K562 (cell line): ENCODE results near the gene SLC39A3. TPM values are rescaled to one million over a fixed set of nuclear protein-coding genes. Genes with fewer than 3 reads are reported as not detected.

ENCODE experiments used
- ATAC-seq: fragments of 200-7000 bp; cut with Tn5 transposase; 3 replicates; pipeline ENCODE4 v1.9.1; 2020; ENCODE audit warnings: moderate library complexity
- Bru-seq: library from RNA; stranded (reverse); fragments of 400-500 nt; gene quantifications from one replicate; lab custom pipeline; 2021; lab: Mats Ljungman, UMichigan
- BruChase-seq, 2 experiments: library from RNA; stranded (reverse); fragments of 400-500 nt; gene quantifications; one replicate each; lab custom pipeline; 2021; lab: Mats Ljungman, UMichigan
- BruUV-seq: library from RNA; stranded (reverse); fragments of 400-500 nt; replicated peaks from 2 replicates; lab custom pipeline; 2021; lab: Mats Ljungman, UMichigan
- CTCF ChIA-PET: fragments of 300-600 bp; formaldehyde crosslinking; extraction: SDS; loops from one replicate; lab custom pipeline; 2021; ENCODE audit warnings: low intra/inter-chr PET ratio; lab: Yijun Ruan, JAX
- POLR2A ChIA-PET: fragments of 300-600, 350-650 bp; sonication (Branson Sonifier 250); formaldehyde crosslinking; extraction: SDS; loops from one replicate; lab custom pipeline; 2021; ENCODE audit warnings: antibody characterized with exemption, inconsistent platforms; lab: Yijun Ruan, JAX
- DNase-seq, 4 experiments: peaks; one replicate each; pipeline versions ENCODE4 v3.0.0 to v3.0.0-alpha.2; 2011 to 2018; ENCODE audit warnings: low spot score in 3 of 4, mixed read lengths in 3 of 4; ENCODE audit errors: extremely low read depth in 1 of 4
- FAIRE-seq: peaks from 2 replicates; lab custom pipeline; 2011; peaks lifted over from hg19 to GRCh38; lab: Jason Lieb, UNC
- H2AFZ ChIP-seq: 2 replicates; pipeline ENCODE4 v1.6.0; 2011; ENCODE audit warnings: low read depth, low read length, control low read depth, inconsistent platforms
- H3K27ac ChIP-seq: fragments of 200-600 bp; 3 replicates; pipeline ENCODE4 v1.8.0; 2011; ENCODE audit warnings: low read depth, mild to moderate bottlenecking, control low read depth, inconsistent platforms, low read length, moderate library complexity, mixed read lengths; ENCODE audit errors: extremely low read depth
- H3K27me3 ChIP-seq, 2 experiments: fragments of 300-600 bp in 1 of 2; 2 replicates in 1 of 2; 3 replicates in 1 of 2; pipeline versions ENCODE4 v1.6.0 to v1.8.0; 2011; ENCODE audit warnings: inconsistent platforms in 2 of 2, low read length in 2 of 2, mild to moderate bottlenecking in 1 of 2, mixed read lengths in 1 of 2, moderate library complexity in 1 of 2; ENCODE audit not compliant: control insufficient read depth in 2 of 2, insufficient read depth in 2 of 2
- H3K36me3 ChIP-seq: fragments of 300-600 bp; 3 replicates; pipeline ENCODE4 v1.8.0; 2011; ENCODE audit warnings: mild to moderate bottlenecking, low read length, inconsistent platforms; ENCODE audit not compliant: control insufficient read depth, insufficient read depth
- H3K4me1 ChIP-seq, 2 experiments: fragments of 200-600 bp in 1 of 2; replicated peaks in 1 of 2; 2 replicates in 1 of 2; 3 replicates in 1 of 2; pipeline versions ENCODE4 v1.5.1 to v1.8.0; 2011; ENCODE audit warnings: inconsistent platforms in 2 of 2, low read length in 2 of 2, mild to moderate bottlenecking in 1 of 2, mixed read lengths in 1 of 2, moderate library complexity in 1 of 2; ENCODE audit not compliant: control insufficient read depth in 2 of 2, insufficient read depth in 2 of 2
- H3K4me2 ChIP-seq: 2 replicates; pipeline ENCODE4 v1.6.1; 2011; ENCODE audit warnings: low read length, control low read depth, inconsistent platforms, mixed read lengths; ENCODE audit not compliant: insufficient read depth
- H3K4me3 ChIP-seq: fragments of 200-600 bp; sonication (generic), shearing (Covaris generic); 2 replicates; pipeline ENCODE4 v1.5.1; 2016; ENCODE audit warnings: control low read depth, inconsistent platforms
- H3K79me2 ChIP-seq: fragments of 200-600 bp; 3 replicates; pipeline ENCODE4 v1.8.0; 2011; ENCODE audit warnings: low read length, inconsistent platforms; ENCODE audit not compliant: control insufficient read depth, insufficient read depth
- H3K9ac ChIP-seq, 2 experiments: 2 replicates each; pipeline versions ENCODE4 v1.6.0 to v1.6.1; 2011; ENCODE audit warnings: low read depth in 2 of 2, low read length in 2 of 2, control low read depth in 1 of 2, inconsistent platforms in 1 of 2, mild to moderate bottlenecking in 1 of 2, mixed read lengths in 1 of 2; ENCODE audit not compliant: insufficient read depth in 1 of 2
- H3K9me1 ChIP-seq: one replicate; pipeline ENCODE4 v1.6.0; 2011; ENCODE audit warnings: inconsistent platforms, mild to moderate bottlenecking, low read length, moderate library complexity; ENCODE audit not compliant: control insufficient read depth, insufficient read depth
- H3K9me3 ChIP-seq: replicated peaks from 2 replicates; pipeline ENCODE4 v1.5.1; 2011; ENCODE audit warnings: low read depth, low read length, inconsistent platforms; ENCODE audit not compliant: control insufficient read depth, insufficient read depth
- H4K20me1 ChIP-seq: replicated peaks from 2 replicates; pipeline ENCODE4 v1.6.1; 2011; ENCODE audit warnings: low read length, inconsistent platforms, mixed read lengths; ENCODE audit not compliant: control insufficient read depth, insufficient read depth
- CAMTA2 ChIP-seq: fragments of 250-450 bp; sonication (Bioruptor Pico); conservative IDR thresholded peaks from 2 replicates; pipeline ENCODE4 v1.5.1; 2022
- LARP7 ChIP-seq: fragments of 450-650 bp; IDR thresholded peaks from 2 replicates; pipeline ENCODE4 v1.6.1; 2016
- NR2C1 ChIP-seq, 2 experiments: fragments of 450-650 bp; IDR thresholded peaks; 2 replicates each; pipeline ENCODE4 v1.6.1; 2017; ENCODE audit warnings: mild to moderate bottlenecking in 2 of 2, antibody characterized with exemption in 1 of 2, inconsistent platforms in 1 of 2, missing compliant biosample characterization in 1 of 2, missing genetic modification characterization in 1 of 2
- ZBED1 ChIP-seq: IDR thresholded peaks from 2 replicates; pipeline ENCODE4 v1.6.1; 2014
- WGBS: fragments of 100-300 bp; shearing (Covaris generic); methylation state at CpG from one replicate; pipeline ENCODE4 v1.1.6; 2016; ENCODE audit warnings: low coverage, mixed read lengths; ENCODE audit not compliant: insufficient coverage; ENCODE audit errors: missing lambda C conversion rate; 5-methylcytosine and 5-hydroxymethylcytosine counted together
- in situ Hi-C: fragments of 300-500 bp; cut with MboI; formaldehyde crosslinking; loops from 4 replicates; pipeline ENCODE4 v1.15.0; 2018; ENCODE audit warnings: inconsistent platforms, mixed read lengths
- intact Hi-C: fragments of 100-400 bp; cut with micrococcal nuclease; formaldehyde crosslinking; loops from 2 replicates; pipeline ENCODE4 v1.14.2; 2022
- long read RNA-seq, 3 experiments: library from polyadenylated mRNA in 2 of 3; library from RNA in 1 of 3; unstranded in 2 of 3; stranded (forward) in 1 of 3; transcript quantifications; one replicate each; pipeline ENCODE4 v2.0.0, GENCODE V29; 2019 to 2022
- polyA minus RNA-seq, 3 experiments: library from RNA; depleted of rRNA, polyadenylated mRNA; stranded (reverse); fragments of >200 nt; gene quantifications; 2 replicates each; pipeline ENCODE4 v1.2.3, GENCODE V29; 2011
- polyA plus RNA-seq, 8 experiments: library from polyadenylated mRNA; depleted of rRNA in 4 of 8; stranded (reverse) in 5 of 8; unstranded in 3 of 8; fragments of >200 nt; fragmentation: Nextera tagmentation in 2 of 8; fragmentation: Illumina TruSeq in 1 of 8; extraction: Ambion mirVana in 2 of 8; extraction: Trizol in 1 of 8; gene quantifications; 2 replicates each; pipeline versions ENCODE4 v1.2.1 to v1.2.3, GENCODE V29; 2011 to 2014; ENCODE audit warnings: inconsistent platforms in 1 of 8, missing spikeins in 1 of 8
- total RNA-seq, 7 experiments: library from RNA; depleted of rRNA in 6 of 7; stranded (reverse); fragments of >200 nt in 6 of 7; fragmentation: Illumina TruSeq in 2 of 7; extraction: Trizol in 2 of 7; gene quantifications; 2 replicates each; pipeline versions ENCODE4 v1.2.1 to v1.2.3, GENCODE V29; 2011 to 2021; ENCODE audit warnings: low replicate concordance in 1 of 7
- TF ChIP-seq, protein P1 (sequence below): fragments of 450-650 bp; formaldehyde crosslinking; IDR thresholded peaks from 2 replicates; pipeline ENCODE4 v1.4.0; 2020; ENCODE audit warnings: mild to moderate bottlenecking
- TF ChIP-seq, protein P2 (sequence below): sonication (generic); formaldehyde crosslinking; IDR thresholded peaks from 2 replicates; pipeline ENCODE4 v1.8.0; 2022; ENCODE audit warnings: mild to moderate bottlenecking, missing genetic modification reagents, borderline replicate concordance
- TF ChIP-seq, protein P3 (sequence below): sonication (generic); formaldehyde crosslinking; IDR thresholded peaks from 2 replicates; pipeline ENCODE4 v1.4.0; 2020; ENCODE audit warnings: mild to moderate bottlenecking, missing genetic modification reagents

The SLC39A3 gene, protein sequence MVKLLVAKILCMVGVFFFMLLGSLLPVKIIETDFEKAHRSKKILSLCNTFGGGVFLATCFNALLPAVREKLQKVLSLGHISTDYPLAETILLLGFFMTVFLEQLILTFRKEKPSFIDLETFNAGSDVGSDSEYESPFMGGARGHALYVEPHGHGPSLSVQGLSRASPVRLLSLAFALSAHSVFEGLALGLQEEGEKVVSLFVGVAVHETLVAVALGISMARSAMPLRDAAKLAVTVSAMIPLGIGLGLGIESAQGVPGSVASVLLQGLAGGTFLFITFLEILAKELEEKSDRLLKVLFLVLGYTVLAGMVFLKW
- 117 and 251 TPM in 2 replicates for total RNA-seq (2011; cell fraction: chromatin; rRNA removed; ENCODE audit: low replicate concordance)
- 298 and 302 TPM in 2 replicates for total RNA-seq (2011; cell fraction: nucleolus; rRNA removed)
- total RNA-seq (2011; cell fraction: nucleoplasm; rRNA removed), result 179 and 217 TPM in 2 replicates
- total RNA-seq (2014; rRNA removed) (161 and 172 TPM in 2 replicates), total RNA-seq (2014; rRNA removed; fragmentation: Illumina TruSeq; extraction: Trizol) (58.6 and 93.5 TPM in 2 replicates), total RNA-seq (2015; rRNA removed; fragmentation: Illumina TruSeq; extraction: Trizol) (87.1 and 91.3 TPM in 2 replicates), total RNA-seq (2021) (149 and 152 TPM in 2 replicates), polyA plus RNA-seq (2011; rRNA removed) (127 and 145 TPM in 2 replicates), polyA plus RNA-seq (2014; fragmentation: Illumina TruSeq; extraction: Trizol) (215 and 268 TPM in 2 replicates), polyA plus RNA-seq (2014; fragmentation: Nextera tagmentation; extraction: Ambion mirVana) (1 to 10 TPM; 2.3 to 3.6 TPM), polyA plus RNA-seq (2014; rRNA removed) (165 and 173 TPM in 2 replicates), polyA minus RNA-seq (2011; rRNA and poly(A)+ RNA removed) (62.5 and 83.9 TPM in 2 replicates), Bru-seq, nascent RNA (percentile 89 among the genes with signal in this experiment), BruChase-seq, experiment 1, labeled RNA remaining after a 2-hour chase (percentile 90 among the genes with signal in this experiment), BruChase-seq, experiment 2, labeled RNA remaining after a 6-hour chase (percentile 93 among the genes with signal in this experiment)
- 193 and 267 TPM in 2 replicates for polyA plus RNA-seq (2011; cell fraction: cytosol; rRNA removed)
- 120 and 140 TPM in 2 replicates for polyA plus RNA-seq (2011; cell fraction: nucleus; rRNA removed)
- polyA plus RNA-seq (2012), result 107 and 221 TPM in 2 replicates
- 76.8 and 77.8 TPM in 2 replicates for polyA minus RNA-seq (2011; cell fraction: cytosol; rRNA and poly(A)+ RNA removed)
- polyA minus RNA-seq (2011; cell fraction: nucleus; rRNA and poly(A)+ RNA removed), result 36.1 and 44.7 TPM in 2 replicates
- long read RNA-seq, experiment 1, transcript SLC39A3-205 (3 exons, 524 nt), result minor isoform, 5 of 525 reads
- long read RNA-seq, experiment 1, transcript SLC39A3-201 (3 exons, 1,502 nt), result major isoform, 334 of 525 reads
- long read RNA-seq, experiment 1, transcript SLC39A3-202 (2 exons, 2,940 nt), result minor isoform, 12 of 525 reads
- long read RNA-seq, experiment 1, partial matches to known transcripts, result 130 of 525 reads
- long read RNA-seq, experiment 1, other reads (novel, unspliced or antisense), result 44 of 525 reads
- long read RNA-seq, experiment 2, transcript SLC39A3-201 (3 exons, 1,502 nt), result major isoform, 106 of 187 reads
- long read RNA-seq, experiment 2, transcript SLC39A3-202 (2 exons, 2,940 nt), result minor isoform, 28 of 187 reads
- long read RNA-seq, experiment 2, partial matches to known transcripts, result 15 of 187 reads
- long read RNA-seq, experiment 2, other reads (novel, unspliced or antisense), result 35 of 187 reads
- long read RNA-seq, experiment 3, transcript SLC39A3-202 (2 exons, 2,940 nt), result minor isoform, 8 of 285 reads
- long read RNA-seq, experiment 3, transcript SLC39A3-205 (3 exons, 524 nt), result minor isoform, 5 of 285 reads
- long read RNA-seq, experiment 3, transcript SLC39A3-201 (3 exons, 1,502 nt), result major isoform, 242 of 285 reads
- long read RNA-seq, experiment 3, partial matches to known transcripts, result 15 of 285 reads
- long read RNA-seq, experiment 3, other reads (novel, unspliced or antisense), result 15 of 285 reads

DNA sequence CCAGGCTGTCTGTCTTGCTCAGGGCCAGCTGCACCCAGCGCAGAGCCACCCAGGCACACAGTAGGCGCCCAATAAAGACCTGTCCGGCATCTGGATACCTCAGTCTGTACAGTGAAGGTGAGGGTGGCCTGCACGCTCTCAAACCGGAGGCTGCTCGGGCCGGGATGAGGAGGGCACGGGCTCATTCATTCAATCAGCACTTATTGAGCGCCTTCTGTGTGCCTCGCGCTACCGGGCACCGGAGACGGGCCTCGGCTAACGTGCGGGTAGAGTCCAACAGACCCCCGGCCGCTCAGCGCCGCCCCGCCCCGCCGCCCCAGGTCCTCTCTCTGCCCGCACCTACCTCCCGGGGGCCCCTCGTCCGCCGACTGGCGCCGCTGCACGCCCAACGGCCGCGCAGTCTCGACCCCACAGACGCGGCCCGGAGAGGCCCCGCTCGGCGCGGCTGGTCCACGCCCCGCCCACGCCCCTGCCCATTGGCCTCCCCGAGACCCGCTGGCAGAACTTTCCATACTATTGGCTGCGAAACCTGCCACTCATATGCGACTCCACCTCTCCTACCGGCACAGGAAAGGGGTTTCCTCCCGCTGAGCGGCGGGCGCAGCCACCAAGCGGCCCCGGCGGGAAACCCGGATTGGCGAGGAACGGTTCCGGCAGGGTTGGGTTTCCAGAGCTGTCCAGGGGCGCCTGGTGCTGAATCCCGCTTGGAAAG, at the start of gene SLC39A3:
TSS of gene SLC39A3 (minus strand) at position 416 of the 712 bp plus-strand sequence. CDS start 2,760 bp downstream, outside the sequence.
- Histone ChIP-seq H3K27me3 (peaks cover 11 to 19% of the 10 kb centered on the region in 2 experiments; a peak in 4 of 5 replicates), H3K4me2 (peak within 1 kb of the TSS; percentile 100), H3K9me3 (peaks cover 6% of the 10 kb centered on the region; the same call in 1 of the 2 replicates), H3K9ac (peak within 1 kb of the TSS; percentile 90 to 97), H3K79me2 (peaks cover 49% of the 10 kb centered on the region), H3K4me3 (peak within 1 kb of the TSS; percentile 99), H3K9me1 (no peaks in the 10 kb centered on the region), H2AFZ (peak within 1 kb of the TSS; percentile 84), H4K20me1 (peaks cover 14% of the 10 kb centered on the region), H3K4me1 (peaks cover 5 to 20% of the 10 kb centered on the region in 2 experiments; a peak in 3 of 5 replicates), H3K36me3 (peaks cover 34% of the 10 kb centered on the region), H3K27ac (peak within 1 kb of the TSS; percentile 99)
- no TSS peak for BruUV-seq
- peak; percentile 98 to 100 (median 100) for DNase-seq
- ATAC-seq, result peak; percentile 99
- intact Hi-C loops, result loop anchor here (1.0 kb wide), 1 partner anchor 43 kb away; no protein-coding TSS in a partner anchor
- WGBS, result 0% methylated on average over 42 of the region's 64 CpGs
- CTCF ChIA-PET, result no interaction called here
- in situ Hi-C loops, result no loop called here
- peak; percentile 92 for FAIRE-seq
- POLR2A ChIA-PET, result interaction anchor here (0.6 to 2.1 kb wide), 6 partner anchors 10 to 165 kb away, joined by 3 to 21 read pairs (median 4); no protein-coding TSS in a partner anchor
- TF ChIP-seq ZBED1 (no peak), LARP7 (no peak), NR2C1 (IDR thresholded peaks at IDR 0.05) (peak; percentile 48; the same call in 1 of the 2 replicates), NR2C1 (tag; IDR thresholded peaks at IDR 0.05) (peak; percentile 88), CAMTA2 (CRISPR knock-in tag) (no peak)
- TF ChIP-seq, protein P1, sequence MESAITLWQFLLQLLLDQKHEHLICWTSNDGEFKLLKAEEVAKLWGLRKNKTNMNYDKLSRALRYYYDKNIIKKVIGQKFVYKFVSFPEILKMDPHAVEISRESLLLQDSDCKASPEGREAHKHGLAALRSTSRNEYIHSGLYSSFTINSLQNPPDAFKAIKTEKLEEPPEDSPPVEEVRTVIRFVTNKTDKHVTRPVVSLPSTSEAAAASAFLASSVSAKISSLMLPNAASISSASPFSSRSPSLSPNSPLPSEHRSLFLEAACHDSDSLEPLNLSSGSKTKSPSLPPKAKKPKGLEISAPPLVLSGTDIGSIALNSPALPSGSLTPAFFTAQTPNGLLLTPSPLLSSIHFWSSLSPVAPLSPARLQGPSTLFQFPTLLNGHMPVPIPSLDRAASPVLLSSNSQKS (CRISPR knock-in tag), result no peak
- TF ChIP-seq, protein P2, sequence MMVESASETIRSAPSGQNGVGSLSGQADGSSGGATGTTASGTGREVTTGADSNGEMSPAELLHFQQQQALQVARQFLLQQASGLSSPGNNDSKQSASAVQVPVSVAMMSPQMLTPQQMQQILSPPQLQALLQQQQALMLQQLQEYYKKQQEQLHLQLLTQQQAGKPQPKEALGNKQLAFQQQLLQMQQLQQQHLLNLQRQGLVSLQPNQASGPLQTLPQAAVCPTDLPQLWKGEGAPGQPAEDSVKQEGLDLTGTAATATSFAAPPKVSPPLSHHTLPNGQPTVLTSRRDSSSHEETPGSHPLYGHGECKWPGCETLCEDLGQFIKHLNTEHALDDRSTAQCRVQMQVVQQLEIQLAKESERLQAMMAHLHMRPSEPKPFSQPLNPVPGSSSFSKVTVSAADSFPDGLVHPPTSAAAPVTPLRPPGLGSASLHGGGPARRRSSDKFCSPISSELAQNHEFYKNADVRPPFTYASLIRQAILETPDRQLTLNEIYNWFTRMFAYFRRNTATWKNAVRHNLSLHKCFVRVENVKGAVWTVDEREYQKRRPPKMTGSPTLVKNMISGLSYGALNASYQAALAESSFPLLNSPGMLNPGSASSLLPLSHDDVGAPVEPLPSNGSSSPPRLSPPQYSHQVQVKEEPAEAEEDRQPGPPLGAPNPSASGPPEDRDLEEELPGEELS, result peak; percentile 89; the same call in 1 of the 2 replicates
- TF ChIP-seq, protein P3, sequence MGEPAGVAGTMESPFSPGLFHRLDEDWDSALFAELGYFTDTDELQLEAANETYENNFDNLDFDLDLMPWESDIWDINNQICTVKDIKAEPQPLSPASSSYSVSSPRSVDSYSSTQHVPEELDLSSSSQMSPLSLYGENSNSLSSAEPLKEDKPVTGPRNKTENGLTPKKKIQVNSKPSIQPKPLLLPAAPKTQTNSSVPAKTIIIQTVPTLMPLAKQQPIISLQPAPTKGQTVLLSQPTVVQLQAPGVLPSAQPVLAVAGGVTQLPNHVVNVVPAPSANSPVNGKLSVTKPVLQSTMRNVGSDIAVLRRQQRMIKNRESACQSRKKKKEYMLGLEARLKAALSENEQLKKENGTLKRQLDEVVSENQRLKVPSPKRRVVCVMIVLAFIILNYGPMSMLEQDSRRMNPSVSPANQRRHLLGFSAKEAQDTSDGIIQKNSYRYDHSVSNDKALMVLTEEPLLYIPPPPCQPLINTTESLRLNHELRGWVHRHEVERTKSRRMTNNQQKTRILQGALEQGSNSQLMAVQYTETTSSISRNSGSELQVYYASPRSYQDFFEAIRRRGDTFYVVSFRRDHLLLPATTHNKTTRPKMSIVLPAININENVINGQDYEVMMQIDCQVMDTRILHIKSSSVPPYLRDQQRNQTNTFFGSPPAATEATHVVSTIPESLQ (CRISPR knock-in tag), result peak; percentile 94
